ENCODE measurements around the gene CRTC3.

CRTC3 gene

DNA sequence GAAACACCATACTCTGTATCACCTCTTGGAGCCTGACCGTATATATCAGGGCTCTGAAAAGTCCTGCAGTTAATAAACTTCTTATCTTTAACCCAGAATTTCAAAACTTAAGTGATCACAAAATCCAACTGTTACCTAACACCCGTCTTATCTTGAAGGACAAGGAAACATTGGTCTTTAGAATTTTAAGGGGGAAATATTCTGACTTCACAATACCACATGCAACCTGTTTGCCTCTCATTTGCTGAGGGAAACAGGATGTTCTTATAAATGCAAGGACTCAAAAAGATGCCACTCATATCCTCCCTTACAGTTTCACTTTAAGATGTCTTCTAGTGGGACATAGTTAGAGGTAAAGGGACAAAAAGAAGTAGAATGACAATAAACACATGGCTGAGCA is 67.9 kb downstream of the CRTC3 start:
- DNase-seq: no peak

DNA sequence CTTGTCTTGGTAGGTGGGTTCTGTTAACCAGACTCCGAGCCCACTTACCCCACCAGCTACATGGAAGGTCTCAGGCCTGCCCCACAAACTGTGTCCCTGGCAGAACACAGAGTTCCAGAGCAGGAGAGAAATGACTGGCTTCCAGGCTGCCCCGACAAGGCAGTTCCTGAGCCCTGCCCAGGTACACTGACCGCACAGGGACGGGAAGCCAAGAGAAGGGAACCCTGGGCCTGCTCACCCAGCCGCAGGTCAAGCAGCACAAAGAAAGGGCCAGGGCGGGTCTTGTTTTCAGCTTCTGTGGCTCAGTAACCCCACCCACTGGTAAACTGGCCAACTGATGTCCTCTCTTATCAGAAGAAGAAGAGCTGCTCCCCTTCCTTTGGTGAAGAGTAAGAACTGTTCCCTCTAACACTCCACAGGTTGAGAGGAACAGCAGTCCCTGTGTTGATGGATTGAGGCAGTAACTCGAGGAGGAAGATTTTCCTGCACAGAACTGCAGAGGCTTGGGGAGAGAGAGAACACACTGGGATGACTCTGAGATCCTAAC is 68.4 kb downstream of the CRTC3 start:
- no peak for DNase-seq

DNA sequence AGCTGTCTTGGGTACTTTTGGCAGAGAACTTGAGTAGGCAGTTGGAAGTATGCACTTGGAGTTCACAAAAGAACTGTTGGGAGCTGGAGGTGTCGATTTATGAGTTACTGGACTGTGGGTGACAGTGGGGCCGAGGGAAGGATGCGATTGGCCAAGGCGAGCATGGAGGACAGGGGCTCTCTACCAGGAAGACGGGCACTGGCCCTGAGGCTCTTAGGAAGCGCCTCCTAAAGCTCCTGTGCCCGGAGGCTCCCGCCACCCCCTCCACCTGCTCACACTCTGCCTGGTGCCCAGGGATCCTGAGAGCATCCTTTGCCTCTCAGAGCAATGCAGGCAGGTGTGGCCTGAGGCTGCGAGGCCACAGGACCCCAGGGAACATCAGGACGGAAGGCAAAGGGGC is 69.0 kb downstream of the CRTC3 start:
- no peak for DNase-seq

DNA sequence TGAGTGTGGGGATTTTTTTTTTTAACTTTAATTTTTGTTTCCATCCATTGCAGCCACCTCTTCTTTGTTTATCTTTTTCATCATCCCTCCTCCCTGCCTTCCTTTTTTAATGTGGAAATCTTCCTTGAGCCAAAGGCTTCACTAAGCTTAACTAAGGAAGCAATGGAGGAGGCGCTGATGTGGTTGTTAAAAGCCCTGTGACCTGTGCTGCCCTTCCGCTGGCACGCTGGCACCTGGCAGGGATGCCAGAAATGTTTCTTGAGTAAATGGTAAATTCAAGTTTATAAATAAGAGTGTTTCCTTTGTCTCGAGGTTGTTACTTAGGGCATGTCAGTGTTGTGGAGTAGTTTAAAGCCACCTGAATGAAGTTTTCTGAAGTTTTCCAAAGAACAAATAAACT is 69.4 kb downstream of the CRTC3 start:
- no peak for DNase-seq

DNA sequence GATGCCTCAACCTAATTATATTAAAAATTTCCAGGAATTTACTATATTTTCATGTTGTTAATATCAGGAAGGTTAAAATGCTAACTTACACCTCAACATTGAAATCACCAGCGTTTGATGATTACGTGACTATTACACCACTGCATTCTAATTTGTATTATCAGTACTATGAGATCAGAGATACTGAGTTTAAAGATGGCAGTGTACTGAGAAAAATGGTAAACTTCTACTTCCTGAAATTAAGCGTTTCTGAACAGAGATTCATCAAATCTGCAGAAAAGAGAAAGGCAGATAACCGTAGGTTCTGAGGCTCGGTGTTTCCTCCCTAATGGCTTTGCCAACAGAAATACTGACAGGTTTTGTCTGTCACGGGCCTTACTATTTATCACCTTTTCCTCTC is 69.9 kb downstream of the CRTC3 start:
- DNase-seq: no peak

DNA sequence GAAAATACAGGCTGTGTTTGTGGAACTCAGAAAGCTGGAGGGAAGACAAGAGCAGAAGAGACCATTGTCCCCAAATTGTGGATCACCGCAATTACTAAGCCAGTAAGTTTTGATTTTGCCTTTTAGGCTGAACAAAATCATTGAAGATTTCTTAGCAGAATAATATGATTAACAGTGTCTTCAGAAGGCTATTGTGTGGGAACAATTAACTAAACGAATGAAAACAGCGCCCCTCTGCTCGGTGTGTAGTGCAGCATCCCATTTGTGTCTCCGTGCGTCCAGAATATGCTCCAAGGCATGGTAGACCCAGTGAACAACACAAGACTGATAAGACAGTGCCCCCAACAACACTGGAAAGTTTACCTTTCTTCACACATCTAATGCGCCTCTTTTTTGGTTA is 71.2 kb downstream of the CRTC3 start:
- DNase-seq: no peak

DNA sequence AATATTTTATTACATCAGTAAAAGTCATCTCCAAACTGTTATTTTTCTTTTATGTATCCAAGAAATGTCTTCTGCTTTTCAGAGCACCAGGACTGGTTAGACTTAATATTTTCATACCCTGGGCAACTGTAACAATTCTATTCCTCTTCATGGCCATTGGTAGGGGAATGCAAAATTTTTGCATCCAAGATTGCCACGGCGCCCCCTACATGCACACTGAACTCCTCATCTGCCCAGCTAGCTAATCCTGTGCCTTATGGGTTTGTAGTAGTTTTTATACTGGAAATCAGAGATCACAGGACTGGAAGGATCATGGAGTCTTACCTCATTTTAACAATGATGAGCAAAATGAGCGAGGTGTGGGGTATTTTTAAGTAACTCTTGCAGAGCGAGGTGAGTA is 74.2 kb downstream of the CRTC3 start:
- DNase-seq: no peak

DNA sequence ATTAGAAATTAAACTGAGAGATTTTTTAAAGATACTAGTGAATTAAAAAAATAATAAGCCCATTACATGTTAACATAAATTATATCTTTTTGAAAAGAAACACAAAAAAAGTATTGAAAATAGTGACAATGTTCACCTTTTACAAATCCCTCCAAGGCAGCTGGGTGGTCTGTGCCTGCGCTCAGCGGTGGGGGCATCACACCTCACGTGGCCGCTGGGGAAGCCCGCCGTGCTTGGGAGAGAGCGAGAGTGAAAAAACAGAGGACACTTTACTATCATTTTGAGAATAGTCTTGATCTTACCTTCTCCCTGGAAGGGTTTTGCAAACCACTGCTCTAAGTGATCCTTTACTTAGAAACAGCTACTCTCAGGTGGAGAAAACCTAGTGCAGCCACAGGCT is 76.9 kb downstream of the CRTC3 start:
- DNase-seq: no peak

DNA sequence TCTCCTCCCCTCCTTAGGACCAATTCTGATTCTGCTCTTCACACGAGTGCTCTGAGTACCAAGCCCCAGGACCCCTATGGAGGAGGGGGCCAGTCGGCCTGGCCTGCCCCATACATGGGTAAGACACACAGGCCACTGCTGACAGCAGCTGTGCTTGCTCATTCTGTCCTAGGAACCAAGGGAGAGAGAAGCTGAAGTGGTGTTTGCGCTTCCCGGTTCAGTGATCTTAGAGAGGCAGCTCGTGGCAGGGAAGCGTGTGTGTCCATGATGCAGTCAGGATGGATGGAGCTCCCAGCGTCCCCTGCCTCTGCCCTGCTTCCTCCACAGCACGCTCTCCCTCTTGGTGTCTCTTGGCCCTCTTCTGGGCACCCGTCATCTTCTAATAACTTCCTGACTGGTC is 77.6 kb downstream of the CRTC3 start:
- DNase-seq: no peak

DNA sequence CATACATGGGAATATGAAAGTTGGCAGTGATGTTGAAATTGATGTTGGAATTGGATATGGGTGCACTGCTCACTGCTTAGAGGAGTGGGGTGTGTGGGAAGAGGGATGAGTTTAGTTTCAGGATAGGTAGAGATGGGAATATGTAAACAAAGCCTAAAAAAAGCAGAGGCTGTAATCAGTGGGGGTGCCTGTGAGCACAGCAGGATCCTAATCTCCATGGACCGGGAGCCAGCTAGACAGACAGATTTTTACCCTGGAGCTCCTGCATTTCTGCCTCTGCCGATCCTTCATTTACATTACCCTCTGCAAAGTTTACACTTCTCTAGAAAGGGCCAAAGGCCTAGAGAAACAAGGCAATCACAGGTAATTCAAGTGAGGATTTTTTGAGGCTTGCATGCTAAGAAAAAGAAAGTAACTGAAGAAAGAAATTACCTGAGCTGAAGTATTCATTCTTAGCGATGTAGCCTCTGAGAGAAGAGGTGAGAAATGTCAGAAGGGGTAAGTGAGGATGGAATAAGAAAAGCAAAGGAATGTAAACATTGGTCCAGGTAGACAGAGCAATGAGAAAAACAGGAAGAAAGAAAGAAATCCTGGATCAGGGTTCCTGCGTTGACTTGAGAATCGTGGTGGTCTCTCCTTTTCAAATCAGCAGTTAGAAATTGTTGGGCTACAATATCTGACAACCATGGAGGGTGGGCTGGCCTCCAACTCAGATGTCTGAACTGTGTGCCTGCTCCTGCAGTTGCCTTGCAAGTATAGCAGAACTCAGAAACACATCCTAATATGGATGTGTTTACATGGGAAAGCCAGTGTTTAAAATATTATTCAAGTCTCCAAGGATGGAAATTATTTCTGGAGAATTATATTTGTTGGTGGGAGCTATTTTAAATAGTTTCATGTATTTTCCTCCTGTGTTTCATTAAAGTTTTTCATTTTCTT is 79.8 kb downstream of the CRTC3 start:
- no peak for DNase-seq

DNA sequence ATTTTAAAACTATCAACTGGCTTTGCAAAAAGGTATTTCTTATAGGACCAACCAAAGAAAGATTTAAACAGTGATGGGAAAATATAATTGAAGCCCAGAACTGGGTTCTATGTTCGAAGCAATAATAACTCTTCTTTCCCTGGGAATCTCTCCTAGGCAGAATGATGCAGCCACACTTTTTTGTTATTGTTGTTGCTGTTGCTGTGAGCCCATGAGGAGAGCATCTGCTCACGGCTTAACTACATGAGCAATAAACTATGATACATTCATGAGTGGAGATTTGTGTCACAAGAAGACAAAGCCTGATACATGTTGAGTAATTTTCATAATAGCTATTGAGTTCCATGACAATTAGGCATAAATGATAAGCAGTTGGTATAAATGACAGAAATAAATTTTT is 80.5 kb downstream of the CRTC3 start:
- no peak for DNase-seq

DNA sequence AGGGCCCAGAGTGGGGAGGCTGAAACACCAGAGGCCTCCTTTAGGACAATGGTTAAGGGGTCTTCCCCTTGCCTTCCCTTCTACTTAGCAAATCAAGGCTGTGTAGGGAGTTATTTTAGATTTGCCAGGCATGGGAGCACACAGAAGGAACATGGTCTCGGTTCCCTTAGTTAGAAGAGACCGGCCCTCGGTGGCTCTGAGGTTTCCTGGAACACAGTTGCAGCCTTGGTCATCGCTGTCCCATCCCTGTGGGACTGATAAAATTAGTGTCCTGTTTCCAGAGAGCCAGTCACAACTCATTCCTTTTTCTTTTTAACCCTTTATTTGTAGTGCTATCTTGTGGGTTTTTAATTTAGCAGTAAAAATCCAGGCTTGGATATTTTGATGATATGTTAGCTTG is 81.4 kb downstream of the CRTC3 start:
- no peak for DNase-seq

DNA sequence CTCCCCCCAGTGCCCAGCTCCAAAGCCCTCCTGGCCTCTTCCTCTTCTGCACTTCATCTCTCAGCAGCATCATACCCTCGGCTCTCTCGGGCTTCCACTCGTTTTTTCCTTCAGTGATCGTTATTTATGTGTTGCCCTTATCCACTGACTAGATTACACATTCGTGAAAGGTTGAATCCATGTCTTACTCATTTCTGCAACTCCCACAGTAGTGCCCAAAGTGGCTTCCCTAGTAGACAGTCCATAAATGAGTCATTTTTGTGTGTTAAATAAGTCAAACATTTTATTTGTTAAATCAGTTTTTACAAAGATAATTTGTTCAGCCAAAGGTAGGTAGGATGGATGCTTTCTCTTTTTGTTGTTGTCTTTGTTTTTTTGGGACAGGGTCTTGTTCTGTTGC is 87.4 kb downstream of the CRTC3 start:
- no peak for DNase-seq

DNA sequence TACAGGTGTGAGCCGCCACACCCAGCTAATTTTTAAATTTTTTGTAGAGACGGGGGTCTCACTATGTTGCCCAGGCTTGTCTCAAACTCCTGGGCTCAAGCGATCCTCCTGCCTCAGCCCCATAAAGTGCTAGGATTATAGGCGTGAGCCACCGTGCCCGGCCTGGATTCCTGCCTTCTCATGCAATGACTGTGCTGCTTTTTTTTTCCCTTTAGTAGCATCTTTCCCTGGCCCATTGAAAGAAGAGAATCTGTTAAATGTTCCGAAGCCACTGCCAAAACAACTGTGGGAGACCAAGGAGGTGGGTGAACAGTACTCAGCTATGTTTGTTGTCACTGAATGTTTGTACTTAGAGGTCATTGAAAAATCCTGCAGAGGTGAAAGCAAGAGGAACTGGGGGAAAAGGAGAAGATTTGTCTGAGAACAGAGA is 88.0 kb downstream of the CRTC3 start:
- DNase-seq: no peak

DNA sequence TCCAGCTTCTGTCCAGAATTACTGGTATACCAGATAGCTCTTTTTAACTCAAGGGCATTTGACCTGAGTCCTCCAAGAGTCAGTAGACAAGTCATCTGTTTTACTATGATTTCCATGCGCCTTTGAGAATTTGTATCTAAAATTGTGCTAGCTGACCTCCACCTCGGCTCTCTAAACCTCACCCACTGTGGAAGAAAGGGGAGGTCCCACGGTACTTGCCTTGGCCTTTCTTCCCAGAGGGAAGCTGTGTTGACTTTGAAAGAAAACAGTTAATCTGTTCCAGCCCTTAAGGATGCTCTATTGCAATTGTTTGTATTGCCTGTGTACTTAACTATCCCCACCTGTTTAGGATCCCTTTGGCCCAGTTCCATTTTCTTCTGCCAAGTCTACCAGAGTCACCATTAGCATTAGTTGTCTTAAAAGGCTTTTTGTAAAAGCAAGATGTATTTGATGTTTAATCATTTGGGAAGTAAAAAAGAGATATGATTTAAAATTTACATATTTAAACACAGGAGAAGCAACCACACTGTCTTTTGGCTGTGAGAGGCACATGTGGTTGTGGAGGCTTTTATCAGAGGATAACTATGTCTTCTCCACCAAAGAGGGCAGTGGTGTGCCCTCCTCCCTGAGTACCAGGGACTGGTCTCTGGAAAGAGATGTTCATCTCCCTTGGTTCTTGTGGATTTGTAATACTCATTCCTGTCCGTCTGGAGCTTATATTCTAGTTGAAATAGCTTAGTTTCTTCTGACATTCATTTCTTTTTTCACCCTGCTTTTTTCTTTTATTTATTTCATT is 88.8 kb downstream of the CRTC3 start:
- DNase-seq: peak; percentile 51

DNA sequence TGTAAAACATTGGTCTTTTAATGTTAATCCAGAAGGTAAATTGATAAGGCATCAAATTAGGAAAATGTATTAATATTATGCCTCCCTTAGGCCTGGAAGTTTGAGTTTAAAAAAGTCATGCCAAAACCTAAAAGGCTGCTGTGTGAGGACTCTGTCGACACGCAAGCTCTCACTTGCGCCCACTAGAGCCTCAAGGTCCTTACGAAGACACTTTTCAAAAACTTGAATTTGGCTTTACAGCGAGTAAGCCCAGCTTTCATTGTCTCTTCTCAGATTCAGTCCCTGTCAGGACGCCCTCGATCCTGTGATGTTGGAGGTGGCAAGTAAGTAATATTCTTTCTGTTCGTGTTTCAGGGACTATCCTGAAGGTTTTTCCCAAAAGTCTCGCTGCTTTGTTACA is 89.7 kb downstream of the CRTC3 start:
- DNase-seq: no peak

DNA sequence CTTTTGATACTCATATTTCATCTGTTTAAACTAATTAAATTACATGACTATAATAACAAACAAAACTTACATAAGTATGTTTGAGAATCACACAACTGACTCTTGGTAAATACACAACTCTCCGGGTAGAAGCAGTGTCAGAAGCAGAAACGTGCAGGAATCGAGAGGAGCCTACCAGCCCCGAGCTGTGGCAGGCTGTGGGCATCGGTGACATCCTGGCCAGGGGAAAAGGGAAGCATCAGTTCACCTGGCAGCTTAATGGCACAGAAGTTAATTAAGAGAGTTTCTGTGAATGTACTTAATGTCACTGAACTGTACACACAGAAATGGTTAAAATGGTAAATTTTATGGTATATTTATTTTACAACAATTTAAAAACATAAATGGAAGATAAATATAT is 90.2 kb downstream of the CRTC3 start:
- no peak for DNase-seq

DNA sequence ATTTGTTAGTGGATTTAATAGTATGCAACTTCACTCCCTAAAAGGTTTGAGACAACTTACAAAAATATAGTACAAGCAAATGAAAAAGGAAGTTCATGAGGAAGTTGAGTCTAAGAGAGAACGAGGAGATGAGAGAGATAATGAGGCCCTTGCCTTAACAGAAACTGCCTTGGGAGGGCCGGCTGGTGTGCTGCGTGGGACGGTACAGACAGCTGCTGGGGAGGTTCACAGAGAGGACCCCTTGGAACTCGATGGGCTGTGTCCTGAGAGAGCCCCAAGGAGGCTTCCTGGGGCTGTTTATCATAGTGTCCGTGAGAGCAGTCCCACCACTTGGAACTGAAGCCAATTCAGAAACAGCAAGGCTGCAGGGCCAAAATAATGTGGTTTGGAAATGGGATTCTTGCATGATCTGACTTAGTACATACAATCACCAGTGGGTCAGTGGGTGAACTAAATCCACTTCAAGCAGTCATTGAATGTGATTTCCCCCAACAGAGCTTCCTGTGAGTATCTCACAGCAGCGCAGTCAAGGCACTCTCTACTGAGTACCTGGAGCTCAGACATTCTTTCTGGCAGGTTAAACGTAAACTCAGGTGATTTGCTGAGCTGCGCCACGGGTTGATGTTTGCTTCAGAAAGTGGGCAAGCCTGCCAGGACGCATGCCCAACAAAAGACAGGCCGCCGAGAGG is 90.8 kb downstream of the CRTC3 start:
- DNase-seq: no peak

DNA sequence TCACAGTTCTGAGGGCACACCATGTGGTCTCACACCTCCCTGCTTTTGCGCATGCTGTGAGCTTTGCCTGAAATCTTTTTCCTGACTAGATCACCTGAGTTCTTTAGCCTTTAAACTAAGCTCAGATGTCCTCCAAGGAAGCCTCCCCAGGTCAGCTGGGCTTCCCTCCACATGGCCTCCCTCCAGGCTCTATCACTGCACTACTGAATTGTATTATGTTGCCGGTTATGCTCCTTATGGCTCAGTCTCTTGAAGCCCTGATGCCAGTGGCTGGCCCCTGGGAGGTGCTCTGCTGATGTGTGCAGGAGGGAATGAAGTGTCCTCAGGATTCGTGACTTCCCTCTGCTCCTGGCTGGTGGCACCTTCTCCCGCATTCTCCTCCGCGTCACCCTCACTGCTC is 94.1 kb downstream of the CRTC3 start:
- no peak for DNase-seq

DNA sequence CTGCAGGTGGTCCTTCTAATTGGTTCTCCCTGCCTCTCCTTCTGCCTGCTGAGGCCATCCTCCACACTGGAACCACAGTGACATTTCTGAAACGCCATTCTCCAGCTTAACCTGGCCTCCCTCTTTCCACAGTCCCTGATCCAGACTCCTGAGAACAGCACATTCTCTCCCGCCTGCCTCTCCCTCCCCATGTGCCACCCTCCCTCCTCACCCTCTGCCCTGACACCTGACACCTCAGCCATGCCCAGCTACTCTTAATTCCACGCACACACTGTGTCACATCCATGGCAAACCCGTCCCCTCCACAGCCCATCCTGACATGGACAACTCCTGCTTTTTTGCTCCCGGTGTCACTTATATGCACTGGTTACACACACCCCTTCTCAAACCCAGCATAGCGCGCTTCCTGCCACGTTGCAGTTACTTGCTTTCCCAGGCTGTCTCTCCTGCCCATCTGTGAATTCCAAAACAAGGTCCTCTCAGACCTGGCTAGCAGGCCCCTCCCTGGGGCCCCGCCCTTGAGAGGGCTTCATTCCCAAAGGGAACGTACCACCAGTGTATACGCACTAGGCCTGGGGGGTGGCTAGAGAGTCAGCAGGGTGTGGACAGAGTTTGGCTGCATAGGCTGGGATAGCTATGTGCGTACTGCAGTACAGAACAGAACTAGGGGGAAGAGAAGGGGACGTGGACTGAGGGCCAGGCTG is 94.7 kb downstream of the CRTC3 start:
- no peak for DNase-seq

DNA sequence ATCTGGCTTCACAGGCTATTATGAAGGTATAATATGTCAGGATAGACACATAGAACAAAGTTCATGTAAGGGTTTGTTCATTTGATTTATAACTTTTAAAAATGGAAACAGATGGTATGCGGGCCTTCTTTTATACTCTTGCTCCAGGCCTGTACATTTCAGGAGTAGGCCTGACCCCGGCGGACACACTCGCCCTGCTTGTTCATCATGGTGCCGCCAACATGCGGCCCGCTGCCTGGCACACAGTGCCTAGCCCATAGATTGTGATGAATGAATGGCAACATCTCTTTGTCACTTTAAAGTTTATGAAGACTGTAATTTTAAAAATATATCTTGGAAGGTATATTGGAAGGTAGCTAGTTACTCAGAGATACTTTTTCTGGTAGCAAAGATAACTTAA is 95.3 kb downstream of the CRTC3 start:
- DNase-seq: no peak

DNA sequence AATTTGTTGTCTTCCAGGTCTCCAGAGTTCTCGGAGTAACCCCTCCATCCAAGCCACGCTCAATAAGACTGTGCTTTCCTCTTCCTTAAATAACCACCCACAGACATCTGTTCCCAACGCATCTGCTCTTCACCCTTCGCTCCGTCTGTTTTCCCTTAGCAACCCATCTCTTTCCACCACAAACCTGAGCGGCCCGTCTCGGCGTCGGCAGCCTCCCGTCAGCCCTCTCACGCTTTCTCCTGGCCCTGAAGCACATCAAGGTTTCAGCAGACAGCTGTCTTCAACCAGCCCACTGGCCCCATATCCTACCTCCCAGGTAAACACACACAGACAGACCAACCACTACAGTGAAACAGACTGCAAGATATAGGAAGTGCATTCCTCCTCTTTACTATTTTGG is 99.5 kb downstream of the CRTC3 start:
- no peak for DNase-seq

DNA sequence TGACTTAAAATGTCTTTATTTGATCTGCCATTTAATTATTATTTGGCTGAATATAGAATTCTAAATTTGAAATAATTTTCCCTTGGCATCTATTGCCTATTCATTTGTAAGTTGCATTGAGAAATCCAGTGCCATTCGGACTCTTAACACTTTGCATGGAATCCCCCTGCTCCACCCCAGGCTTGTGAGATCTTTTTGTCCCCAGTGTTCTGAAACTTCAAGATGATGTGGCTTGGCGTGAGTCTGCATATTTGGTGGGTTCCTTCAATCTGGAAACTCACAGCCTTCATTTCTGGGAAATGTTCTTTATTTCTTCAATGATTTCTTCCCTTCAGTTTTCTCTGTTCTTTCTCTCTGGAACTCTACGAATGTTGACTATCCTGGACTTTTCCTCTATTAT is 103.6 kb downstream of the CRTC3 start:
- no peak for DNase-seq

All from NCI-H2081 treated with DMSO at 0.1 percent for 48 hours (cell line).